ENCODE measurements around the gene FATE1. TPM values are rescaled to one million over a fixed set of nuclear protein-coding genes. Genes with fewer than 3 reads are reported as not detected.
A peak's percentile ranks its signal among the peaks of the same experiment; 100 is the strongest.

Gene FATE1
- polyA plus RNA-seq, 1 donor from 2014 or later, result not detected

DNA sequence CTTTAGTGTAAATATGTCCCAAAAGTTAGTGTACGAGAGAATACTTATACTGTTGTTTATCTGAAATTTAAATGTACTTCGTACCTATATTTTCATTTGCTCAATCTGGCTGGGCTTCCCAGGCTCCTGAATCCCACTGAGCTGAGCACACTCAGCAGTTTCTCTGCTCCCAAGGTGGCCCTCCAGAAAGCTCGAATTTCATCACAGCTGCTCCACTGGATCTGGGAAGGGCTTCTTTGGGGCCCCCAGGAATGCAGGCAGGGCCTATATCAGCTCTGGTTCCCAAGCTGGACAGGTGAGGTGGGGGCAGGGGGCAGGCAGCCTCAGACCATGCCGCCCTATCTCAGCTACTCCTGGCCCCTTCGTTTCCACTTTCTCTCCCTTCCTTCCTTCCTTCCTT, 1.5 kb upstream of the FATE1 start:
- Histone ChIP-seq H3K27ac (ENCODE audit: low read length) (no peak overlapping the region), H3F3A (ENCODE audit: insufficient read depth, low read length, poor library complexity, severe bottlenecking) (no peaks in the 10 kb centered on the region), H3K9ac (ENCODE audit: low read length) (no peak overlapping the region), H3K36me3 (ENCODE audit: insufficient read depth, low read length) (no peaks in the 10 kb centered on the region), H3K4me3 (ENCODE audit: low read length) (no peak overlapping the region), H4K20me1 (ENCODE audit: insufficient read depth) (no peaks in the 10 kb centered on the region), H3K27me3 (ENCODE audit: insufficient read depth, low read depth, low read length) (no peaks in the 10 kb centered on the region), H3K4me2 (ENCODE audit: low read length) (no peak overlapping the region), H3K79me2 (replicated peaks; ENCODE audit: insufficient read depth, low read length) (no peaks in the 10 kb centered on the region), H3K9me3 (ENCODE audit: low read length) (no peaks in the 10 kb centered on the region), H2AFZ (ENCODE audit: low read depth, low read length) (no peak overlapping the region), H3K9me2 (ENCODE audit: insufficient read depth, low read length) (no peaks in the 10 kb centered on the region)
- TF ChIP-seq SMC3 (conservative IDR thresholded peaks at IDR 0.05; ENCODE audit: poor library complexity) (no peak), MXI1 (conservative IDR thresholded peaks at IDR 0.05; ENCODE audit: poor library complexity, severe bottlenecking) (no peak), EZH2 (IDR thresholded peaks at IDR 0.05; ENCODE audit: borderline replicate concordance, insufficient read depth, low read length, poor library complexity, severe bottlenecking) (no peak), EP300 (conservative IDR thresholded peaks at IDR 0.05; ENCODE audit: poor library complexity, severe bottlenecking) (no peak), TAF1 (IDR thresholded peaks at IDR 0.05; ENCODE audit: low read depth) (no peak), RAD21 (conservative IDR thresholded peaks at IDR 0.05) (no peak), POLR2AphosphoS5 (IDR thresholded peaks at IDR 0.05) (no peak)
- TF ChIP-seq, protein P1, sequence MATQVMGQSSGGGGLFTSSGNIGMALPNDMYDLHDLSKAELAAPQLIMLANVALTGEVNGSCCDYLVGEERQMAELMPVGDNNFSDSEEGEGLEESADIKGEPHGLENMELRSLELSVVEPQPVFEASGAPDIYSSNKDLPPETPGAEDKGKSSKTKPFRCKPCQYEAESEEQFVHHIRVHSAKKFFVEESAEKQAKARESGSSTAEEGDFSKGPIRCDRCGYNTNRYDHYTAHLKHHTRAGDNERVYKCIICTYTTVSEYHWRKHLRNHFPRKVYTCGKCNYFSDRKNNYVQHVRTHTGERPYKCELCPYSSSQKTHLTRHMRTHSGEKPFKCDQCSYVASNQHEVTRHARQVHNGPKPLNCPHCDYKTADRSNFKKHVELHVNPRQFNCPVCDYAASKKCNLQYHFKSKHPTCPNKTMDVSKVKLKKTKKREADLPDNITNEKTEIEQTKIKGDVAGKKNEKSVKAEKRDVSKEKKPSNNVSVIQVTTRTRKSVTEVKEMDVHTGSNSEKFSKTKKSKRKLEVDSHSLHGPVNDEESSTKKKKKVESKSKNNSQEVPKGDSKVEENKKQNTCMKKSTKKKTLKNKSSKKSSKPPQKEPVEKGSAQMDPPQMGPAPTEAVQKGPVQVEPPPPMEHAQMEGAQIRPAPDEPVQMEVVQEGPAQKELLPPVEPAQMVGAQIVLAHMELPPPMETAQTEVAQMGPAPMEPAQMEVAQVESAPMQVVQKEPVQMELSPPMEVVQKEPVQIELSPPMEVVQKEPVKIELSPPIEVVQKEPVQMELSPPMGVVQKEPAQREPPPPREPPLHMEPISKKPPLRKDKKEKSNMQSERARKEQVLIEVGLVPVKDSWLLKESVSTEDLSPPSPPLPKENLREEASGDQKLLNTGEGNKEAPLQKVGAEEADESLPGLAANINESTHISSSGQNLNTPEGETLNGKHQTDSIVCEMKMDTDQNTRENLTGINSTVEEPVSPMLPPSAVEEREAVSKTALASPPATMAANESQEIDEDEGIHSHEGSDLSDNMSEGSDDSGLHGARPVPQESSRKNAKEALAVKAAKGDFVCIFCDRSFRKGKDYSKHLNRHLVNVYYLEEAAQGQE (IDR thresholded peaks at IDR 0.05; ENCODE audit: borderline replicate concordance), result no peak
- TF ChIP-seq, protein P2, sequence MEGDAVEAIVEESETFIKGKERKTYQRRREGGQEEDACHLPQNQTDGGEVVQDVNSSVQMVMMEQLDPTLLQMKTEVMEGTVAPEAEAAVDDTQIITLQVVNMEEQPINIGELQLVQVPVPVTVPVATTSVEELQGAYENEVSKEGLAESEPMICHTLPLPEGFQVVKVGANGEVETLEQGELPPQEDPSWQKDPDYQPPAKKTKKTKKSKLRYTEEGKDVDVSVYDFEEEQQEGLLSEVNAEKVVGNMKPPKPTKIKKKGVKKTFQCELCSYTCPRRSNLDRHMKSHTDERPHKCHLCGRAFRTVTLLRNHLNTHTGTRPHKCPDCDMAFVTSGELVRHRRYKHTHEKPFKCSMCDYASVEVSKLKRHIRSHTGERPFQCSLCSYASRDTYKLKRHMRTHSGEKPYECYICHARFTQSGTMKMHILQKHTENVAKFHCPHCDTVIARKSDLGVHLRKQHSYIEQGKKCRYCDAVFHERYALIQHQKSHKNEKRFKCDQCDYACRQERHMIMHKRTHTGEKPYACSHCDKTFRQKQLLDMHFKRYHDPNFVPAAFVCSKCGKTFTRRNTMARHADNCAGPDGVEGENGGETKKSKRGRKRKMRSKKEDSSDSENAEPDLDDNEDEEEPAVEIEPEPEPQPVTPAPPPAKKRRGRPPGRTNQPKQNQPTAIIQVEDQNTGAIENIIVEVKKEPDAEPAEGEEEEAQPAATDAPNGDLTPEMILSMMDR (IDR thresholded peaks at IDR 0.05; ENCODE audit: poor library complexity, severe bottlenecking), result no peak

DNA sequence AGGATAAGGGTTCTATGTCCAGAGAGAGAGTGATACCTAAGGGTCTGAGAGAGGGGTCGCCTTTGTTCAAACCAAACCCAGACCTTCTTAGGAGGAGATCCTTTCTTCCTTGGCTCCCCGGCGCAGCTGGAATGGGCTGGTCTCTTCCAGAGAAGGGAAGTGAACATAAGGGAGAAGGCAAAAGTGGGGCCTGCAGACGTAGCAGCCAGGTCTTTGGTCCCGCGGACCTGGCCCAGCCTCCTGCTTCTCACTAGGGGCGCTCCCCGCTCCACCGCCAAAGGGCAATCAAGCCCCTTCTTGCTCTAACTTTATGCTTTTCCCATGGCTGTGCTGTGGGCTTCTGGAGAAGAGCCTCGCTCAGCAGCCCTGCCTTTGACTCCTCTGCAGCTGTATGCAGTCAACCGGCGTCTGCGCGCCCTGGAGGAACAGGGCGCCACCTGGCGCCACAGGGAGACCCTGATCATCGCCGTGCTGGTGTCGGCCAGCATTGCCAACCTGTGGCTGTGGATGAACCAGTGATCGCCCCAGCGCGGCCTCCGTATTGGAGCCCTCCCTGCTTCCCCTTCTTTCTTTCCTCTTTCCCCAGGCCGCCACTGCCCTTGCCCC, 6.5 kb downstream of the FATE1 start:
- TF ChIP-seq SMC3 (conservative IDR thresholded peaks at IDR 0.05; ENCODE audit: poor library complexity) (peak; percentile 63), EZH2 (IDR thresholded peaks at IDR 0.05; ENCODE audit: borderline replicate concordance, insufficient read depth, low read length, poor library complexity, severe bottlenecking) (no peak), EP300 (conservative IDR thresholded peaks at IDR 0.05; ENCODE audit: poor library complexity, severe bottlenecking) (no peak), MXI1 (conservative IDR thresholded peaks at IDR 0.05; ENCODE audit: poor library complexity, severe bottlenecking) (no peak), POLR2AphosphoS5 (IDR thresholded peaks at IDR 0.05) (no peak), RAD21 (conservative IDR thresholded peaks at IDR 0.05) (peak; percentile 46), TAF1 (IDR thresholded peaks at IDR 0.05; ENCODE audit: low read depth) (no peak)
- TF ChIP-seq, protein P2 (IDR thresholded peaks at IDR 0.05; ENCODE audit: poor library complexity, severe bottlenecking), result peak; percentile 47
- TF ChIP-seq, protein P1 (IDR thresholded peaks at IDR 0.05; ENCODE audit: borderline replicate concordance), result no peak
- no peaks in the 10 kb centered on the region for H3K9me3 ChIP-seq (ENCODE audit: low read length)
- no peaks in the 10 kb centered on the region for H3K9me2 ChIP-seq (ENCODE audit: insufficient read depth, low read length)
- H3K36me3 ChIP-seq (ENCODE audit: insufficient read depth, low read length), result no peaks in the 10 kb centered on the region
- H4K20me1 ChIP-seq (ENCODE audit: insufficient read depth), result no peaks in the 10 kb centered on the region
- H3K4me2 ChIP-seq (ENCODE audit: low read length), result no peak overlapping the region
- no peak overlapping the region for H3K27ac ChIP-seq (ENCODE audit: low read length)
- H2AFZ ChIP-seq (ENCODE audit: low read depth, low read length), result no peak overlapping the region
- no peak overlapping the region for H3K4me3 ChIP-seq (ENCODE audit: low read length)
- H3K27me3 ChIP-seq (ENCODE audit: insufficient read depth, low read depth, low read length), result no peaks in the 10 kb centered on the region
- H3K79me2 ChIP-seq (replicated peaks; ENCODE audit: insufficient read depth, low read length), result no peaks in the 10 kb centered on the region
- H3F3A ChIP-seq (ENCODE audit: insufficient read depth, low read length, poor library complexity, severe bottlenecking), result no peaks in the 10 kb centered on the region
- H3K9ac ChIP-seq (ENCODE audit: low read length), result no peak overlapping the region
